Measurements from ENCODE around the gene PRDM4. TPM values are rescaled to one million over a fixed set of nuclear protein-coding genes. Genes with fewer than 3 reads are reported as not detected.
"Not testable (repeated sequence)": the region's sequence is repeated elsewhere in the genome, so short reads cannot be mapped to it uniquely, and the experiment has no call there.

PRDM4 gene
- total RNA-seq, 1 experiment from 2014 or later, result 28.1 TPM

DNA sequence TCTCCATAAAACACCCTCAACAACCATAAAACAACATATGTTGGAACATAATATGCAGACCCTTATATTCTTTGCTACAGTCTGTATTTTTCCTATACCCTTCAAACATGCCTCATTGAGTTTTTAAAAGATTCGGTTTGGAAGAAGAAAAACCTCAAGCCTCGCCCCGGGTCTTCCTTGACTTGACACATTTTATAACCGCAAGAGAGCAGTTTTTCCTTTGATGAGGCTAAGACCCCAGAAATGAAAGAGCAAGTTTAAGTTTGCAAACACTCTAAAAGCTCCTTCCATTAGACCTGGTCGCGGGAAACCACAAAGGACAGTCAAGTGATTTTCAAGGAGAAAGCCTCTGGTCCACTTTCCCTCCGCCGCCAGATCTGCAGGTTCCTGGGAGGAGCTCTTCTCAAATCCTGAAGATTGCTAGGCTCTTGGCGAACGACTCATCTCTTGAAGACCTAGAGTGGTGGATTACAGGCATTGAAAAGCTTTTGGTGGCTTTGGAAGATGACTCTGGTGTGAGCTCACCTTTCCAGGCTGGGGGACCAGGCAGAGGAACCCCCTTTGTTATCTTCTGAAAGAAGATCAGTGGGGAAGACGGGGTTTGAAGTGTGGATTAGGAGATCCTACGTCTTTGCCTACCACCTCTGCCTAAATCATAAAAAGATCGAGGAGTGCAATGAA is 13.6 kb upstream of the PRDM4 start, which contains the start of gene ASCL4:
ASCL4 (plus strand) TSS at position 356 of the 681 bp plus-strand sequence. CDS start 515 bp downstream, outside the sequence.
- DNase-seq (ENCODE audit: low spot score), result no peak

DNA sequence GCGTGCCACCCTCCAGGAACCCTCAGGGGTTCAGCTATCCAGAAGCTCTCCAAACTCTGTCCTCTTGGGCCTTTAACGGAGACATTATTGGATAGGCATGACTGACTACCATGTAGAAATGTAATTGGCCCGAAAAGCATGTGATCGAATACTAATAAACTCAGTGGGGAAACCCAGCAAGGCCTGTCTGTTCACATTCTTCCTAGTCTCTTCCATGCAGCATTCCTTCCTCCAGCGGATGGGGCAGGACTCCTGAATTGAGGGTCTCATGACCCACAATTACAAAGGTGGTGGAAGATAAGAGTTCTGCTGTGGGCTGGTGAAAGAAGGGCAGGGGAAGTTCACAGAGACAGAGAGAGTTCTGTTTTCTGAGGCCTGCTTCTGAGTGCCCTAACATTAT is 6.5 kb upstream of the PRDM4 start:
- DNase-seq (ENCODE audit: low spot score), result no peak

DNA sequence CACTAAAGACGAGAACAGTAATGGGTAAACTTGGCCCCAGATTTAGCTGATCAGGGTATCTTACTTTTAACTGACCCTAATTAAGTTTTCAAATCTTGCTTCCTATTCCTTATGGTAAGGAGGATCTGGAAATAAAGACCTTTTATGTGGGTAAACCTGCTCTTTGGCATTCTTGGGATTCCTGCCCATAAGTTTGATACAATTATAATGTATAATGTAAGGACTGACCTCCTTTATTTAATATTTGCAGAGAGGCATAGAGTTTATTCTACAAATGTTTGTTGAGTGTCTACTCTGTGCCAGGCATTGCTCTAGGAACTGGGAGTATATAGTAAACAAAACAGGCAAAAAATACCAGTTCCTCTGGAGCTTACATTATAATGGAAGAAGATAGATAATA is 4.4 kb upstream of the PRDM4 start:
- no peak for DNase-seq (ENCODE audit: low spot score)

DNA sequence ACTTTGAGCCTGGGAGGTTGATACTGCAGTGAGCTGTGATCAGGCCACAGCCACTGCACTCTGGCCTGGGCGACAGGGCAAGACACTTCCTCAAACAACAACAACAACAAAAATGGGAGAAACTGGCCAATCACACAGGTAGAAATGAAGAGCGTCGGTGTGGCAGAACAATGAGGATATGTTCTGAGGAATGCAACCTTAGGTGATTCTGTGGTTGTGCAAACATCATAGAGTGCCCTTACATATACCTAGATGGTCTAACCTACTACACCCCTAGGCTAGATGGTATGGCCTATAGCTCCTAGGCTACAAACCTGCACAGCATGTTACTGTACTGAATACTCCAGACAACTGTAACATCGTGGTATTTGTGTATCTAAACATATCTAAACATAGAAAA is 3.7 kb upstream of the PRDM4 start:
- DNase-seq (ENCODE audit: low spot score), result no peak

DNA sequence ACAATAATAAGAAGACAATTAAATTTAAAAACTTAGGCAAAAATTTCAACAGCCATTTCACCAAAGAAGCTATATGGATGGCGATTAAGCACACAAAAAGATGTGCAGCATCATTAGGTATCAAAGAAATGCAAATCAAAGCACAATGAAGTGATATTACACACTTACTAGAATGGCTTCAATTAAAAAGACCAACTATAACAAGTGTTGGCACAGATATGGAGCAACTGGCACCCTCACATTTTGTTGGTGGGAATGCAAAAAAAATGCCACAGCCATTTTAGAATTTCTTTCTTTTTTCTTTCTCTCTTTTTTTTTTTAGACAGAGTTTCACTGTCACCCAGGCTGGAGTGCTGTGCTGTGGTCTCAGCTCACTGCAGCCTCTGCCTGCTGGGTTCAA is 1.9 kb upstream of the PRDM4 start:
- no peak for DNase-seq (ENCODE audit: low spot score)

DNA sequence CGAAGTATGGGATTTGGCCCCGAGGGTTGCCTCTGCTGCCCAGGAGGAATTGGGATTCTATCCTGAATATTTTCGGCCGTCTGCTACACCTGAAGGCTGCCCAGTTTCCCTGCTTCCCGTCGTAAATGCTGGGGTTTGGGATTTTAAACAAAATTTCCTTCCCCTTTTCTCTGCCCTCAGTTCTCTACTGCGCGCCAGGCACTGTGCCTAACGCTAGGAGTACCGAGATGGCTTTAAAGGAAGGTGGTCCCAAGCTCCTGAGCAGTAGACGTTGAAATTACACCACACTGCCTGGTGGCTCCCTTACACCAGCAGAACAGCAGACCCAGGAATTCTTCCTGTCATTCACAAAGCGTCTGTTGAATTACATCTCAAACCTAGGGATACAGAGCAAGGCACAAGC is 566 bp upstream of the PRDM4 start:
- no peak for DNase-seq (ENCODE audit: low spot score)

DNA sequence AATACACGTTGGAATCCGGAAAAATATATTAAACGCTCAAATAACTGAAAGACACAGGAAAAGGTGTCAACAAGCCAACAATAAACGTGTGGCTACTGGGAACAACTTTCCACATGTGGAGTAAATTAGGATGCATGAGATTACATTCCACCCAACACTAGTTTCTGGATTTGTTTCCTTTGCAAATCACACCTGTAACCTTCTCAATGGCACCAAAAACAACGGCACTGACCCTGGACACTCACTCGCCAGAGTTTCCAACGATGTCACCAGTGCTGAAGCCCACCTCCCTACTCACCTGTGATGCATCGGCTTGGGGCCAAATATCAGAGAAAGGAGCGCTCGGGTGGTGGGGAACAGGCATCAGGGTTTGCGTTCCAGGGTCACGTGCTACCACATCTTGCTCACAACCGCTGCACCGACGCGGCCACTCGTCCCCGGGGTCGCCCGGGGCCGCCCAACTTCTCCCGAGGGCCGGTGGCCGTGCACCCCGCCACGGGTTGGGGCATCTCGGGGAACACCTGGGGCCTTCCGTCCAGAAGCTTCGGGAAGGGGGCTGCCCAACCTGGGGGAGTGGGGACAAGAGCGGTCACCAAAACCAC is 629 bp downstream of the PRDM4 start:
- DNase-seq (ENCODE audit: low spot score), result peak; percentile 33

DNA sequence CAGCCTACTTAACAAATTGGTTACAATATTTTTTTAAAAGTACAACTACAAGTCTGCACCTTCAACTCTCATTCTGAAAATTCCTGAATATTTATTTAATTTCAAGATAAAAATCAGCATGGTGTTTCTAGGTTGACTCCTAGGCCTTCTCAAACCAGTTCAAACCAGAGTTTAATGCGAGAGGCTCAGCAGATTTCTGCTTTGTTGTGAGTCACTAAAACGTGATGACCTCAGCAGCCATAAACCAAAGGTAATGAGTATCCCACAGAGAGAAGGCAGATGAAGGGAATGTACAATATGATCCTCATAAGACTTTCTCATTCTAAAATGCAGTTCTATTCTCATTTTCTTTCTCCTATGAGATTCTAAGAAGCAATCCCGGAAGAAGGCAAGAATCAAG is 1.5 kb downstream of the PRDM4 start:
- DNase-seq (ENCODE audit: low spot score), result peak; percentile 79

DNA sequence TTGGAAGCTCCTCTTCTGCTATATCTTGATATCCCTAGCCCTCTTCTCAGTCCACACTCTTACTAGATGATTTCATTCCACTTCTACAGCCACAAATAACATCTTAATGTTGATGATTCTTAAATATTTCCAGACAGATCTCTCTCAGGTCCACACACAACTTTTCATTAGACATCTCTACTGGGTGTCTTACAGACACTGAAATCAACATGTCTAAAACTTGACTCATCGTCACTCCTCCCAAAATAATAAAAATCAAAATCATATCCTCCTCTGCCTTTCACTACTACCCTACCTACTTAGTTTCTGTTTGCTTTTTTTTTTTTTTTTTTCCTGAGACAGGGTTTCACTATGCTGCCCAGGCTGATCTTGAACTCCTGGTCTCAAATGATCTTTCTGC is 11.9 kb downstream of the PRDM4 start:
- no peak for DNase-seq (ENCODE audit: low spot score)

DNA sequence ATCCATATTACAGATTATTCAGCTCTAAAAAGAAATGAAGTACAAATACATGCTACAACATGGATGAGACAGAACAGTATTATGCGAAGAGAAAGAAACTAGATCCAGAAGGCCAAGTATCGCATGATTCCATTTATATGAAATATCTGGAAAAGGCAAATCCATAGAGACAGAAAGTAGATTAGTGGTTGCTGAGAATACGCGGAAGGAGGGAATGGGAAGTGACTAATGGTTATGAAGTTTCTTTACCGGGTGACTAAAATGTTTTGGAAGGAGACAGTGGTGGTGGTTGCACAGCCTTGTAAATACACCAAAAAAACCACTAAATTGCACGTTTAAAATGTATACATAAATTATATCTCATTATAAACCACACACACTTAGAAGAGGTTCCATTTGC is 12.5 kb downstream of the PRDM4 start:
- DNase-seq (ENCODE audit: low spot score), result no peak

DNA sequence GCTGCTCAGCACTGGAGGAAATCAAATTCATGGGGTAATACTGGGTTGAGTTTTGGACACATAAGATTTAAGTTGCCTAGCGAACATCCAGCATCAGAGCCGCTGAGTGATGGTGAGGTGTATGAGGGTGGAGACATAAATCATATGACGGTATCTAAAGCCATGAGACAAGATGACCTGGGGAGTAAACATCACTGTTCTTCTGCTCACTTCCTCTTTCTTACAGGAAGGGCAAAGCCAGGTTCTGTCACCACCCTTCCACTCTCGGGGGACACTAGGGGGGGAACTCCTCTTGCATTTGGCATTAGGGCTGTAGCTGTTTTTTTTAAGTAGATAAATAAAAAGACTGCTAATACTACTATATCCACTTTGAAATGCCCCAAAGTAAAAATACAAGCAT is 24.0 kb downstream of the PRDM4 start:
- no peak for DNase-seq (ENCODE audit: low spot score)

DNA sequence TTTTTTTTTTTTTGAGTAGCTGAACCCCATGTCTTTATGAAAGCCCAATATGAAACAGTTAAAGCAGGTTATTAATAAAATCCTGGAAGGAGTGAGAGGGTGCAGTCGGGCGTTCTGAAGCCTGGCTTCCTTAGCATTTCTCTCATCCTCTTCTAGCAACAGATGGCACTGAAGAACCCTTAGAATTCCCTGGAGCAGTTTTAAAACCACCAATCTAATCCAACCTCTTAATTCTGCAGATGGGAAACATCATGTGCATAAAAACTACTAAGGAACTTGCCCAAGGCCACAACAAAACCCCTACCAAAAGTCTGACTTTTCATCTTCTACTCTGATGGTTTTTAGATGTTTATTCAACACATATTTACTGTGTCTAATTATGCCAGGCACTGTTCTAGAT is 25.2 kb downstream of the PRDM4 start:
- DNase-seq (ENCODE audit: low spot score), result no peak

DNA sequence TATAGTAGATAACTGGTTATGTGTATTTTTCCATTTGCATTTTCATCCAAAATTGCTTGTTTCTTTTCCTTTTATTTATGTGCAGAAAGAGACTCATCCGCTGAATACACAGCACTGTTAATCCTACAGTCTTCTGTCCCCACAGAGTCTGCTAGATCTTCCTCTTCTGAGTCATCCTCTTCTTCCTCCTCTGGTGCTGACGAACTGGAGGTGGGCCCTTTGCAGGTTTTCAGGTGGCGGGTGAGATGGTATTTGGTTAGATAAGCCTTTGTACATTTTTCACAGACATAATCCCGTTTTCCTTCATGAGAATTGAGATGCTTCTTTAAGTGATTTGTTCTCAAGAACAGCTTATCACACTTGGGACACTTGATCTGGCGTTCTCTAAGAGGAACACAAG is 26.8 kb downstream of the PRDM4 start:
- no peak for DNase-seq (ENCODE audit: low spot score)

DNA sequence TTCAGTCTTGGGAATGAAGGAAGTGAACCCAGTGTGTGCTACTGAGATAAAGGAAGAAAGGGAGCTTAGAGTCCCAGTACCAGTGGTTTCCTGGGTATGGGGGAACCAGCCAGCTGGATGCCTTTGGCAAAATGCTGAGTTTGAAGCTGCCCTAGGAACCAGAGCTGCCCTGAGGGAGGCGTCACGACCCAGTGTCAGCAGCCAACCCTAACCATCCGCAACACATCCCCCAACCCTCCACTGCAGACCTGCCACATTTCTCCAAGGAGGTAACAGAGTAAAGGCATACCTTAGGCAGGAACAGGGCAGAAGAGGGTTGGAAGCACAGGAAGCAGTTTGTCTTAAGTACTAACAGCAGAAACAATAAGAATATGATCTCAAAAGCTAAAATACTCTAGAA is 28.6 kb downstream of the PRDM4 start:
- no peak for DNase-seq (ENCODE audit: low spot score)

DNA sequence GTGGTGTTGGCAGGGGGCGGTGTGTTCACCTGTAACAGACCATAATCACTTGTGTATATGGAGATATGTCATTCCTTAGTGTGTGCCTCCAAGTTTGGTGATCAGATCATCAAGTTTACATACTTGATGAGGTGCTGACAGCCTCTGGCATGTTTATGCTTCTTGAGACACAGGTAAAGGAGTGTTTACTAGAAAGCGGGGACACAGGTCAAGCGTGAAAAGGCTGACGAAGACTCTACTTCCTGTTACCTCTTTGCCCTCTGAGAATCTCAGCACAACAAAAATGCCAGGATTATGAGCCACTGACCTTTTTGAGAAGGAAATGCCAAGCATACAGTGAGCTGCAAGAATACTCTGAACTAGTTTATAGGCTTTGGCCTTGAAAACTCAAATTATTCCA is 29.6 kb downstream of the PRDM4 start:
- peak; percentile 4 for DNase-seq (ENCODE audit: low spot score)

DNA sequence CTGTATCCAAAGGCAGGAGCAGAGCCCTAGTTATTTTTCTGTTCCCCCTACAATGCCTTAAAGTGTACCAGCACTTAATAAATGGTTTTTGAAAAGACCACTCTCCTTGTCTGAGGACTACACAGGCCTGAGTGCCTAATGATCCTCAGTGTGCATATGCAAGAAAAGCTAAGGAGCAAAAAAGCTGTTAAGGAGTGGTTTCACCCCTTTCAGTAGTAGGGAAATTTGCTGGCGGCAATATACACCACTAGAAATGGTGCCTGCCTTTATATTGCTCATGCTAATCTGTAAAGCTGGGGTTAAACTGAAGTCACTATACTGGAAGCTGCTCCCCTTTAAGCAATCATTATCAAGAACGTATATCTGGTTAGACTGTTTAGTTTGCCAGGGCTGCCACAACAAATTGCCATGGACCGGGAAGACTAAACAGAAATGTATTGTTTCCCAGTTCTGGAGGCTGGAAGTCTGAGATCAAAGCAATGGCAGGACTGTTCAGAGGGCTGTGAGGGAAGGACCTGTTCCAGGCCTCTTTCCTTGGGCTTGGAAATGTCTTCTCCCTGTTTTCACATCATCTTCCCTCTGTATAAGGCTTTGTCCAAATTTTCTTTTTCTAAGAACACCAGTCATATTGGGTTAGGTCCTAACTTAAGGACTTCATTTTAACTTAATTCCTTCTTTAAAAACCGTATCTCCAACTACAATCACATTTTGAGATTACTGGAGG is 30.2 kb downstream of the PRDM4 start:
- no peak for DNase-seq (ENCODE audit: low spot score)

DNA sequence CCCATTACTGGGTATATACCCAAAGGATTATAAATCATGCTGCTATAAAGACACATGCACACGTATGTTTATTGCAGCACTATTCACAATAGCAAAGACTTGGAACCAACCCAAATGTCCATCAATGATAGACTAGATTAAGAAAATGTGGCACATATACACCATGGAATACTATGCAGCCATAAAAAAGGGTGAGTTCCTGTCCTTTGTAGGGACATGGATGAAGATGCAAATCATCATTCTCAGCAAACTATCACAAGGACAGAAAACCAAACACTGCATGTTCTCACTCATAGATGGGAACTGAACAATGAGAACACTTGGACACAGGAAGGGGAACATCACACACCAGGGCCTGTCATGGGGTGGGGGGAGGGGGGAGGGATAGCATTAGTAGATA is 33.2 kb downstream of the PRDM4 start:
- DNase-seq (ENCODE audit: low spot score), result not testable (repeated sequence)

DNA sequence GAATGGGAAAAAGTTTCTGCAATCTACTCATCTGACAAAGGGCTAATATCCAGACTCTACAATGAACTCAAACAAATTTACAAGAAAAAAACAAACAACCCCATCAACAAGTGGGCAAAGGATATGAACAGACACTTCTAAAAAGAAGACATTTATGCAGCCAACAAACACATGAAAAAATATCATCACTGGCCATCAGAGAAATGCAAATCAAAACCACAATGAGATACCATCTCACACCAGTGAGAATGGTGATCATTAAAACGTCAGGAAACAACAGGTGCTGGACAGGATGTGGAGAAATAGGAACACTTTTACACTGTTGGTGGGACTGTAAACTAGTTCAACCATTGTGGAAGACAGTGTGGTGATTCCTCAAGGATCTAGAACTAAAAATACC is 33.6 kb downstream of the PRDM4 start:
- not testable (repeated sequence) for DNase-seq (ENCODE audit: low spot score)

DNA sequence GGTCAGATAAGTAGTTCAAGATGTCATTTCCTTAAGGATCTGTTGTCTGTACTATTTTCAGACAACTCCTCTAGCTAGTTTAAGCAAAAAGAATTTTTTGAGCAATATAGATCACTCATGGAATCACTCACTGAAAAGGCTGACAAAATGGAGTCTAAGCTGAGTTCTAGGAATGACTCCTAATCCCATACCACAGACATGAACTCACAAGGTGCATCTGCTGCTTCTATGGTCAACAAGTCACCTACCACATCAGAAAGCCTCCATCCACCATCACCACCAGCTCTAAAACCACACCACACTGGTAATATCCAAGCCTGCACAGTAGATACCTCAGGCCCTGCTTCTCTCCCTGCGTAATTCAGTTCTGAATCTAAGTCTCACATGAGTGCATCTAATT is 42.3 kb downstream of the PRDM4 start:
- DNase-seq (ENCODE audit: low spot score), result no peak

DNA sequence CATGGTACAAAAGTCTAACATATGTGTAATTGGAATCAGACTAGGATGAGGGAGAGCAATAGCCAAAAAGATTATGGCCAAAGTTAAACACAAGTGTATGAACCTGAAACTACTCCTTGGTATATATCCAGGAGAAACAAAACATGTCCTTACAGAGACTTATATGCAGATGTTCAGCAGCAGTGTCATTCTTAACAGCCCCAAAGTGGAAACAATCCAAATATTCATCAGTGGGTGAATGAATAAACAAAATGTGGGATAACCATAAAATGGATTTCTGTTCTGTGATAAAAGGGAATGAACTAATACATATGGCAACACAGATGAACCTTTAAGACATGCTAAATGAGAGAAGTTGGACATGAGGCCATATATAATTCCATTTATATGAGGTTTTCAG is 45.2 kb downstream of the PRDM4 start:
- DNase-seq (ENCODE audit: low spot score), result no peak

DNA sequence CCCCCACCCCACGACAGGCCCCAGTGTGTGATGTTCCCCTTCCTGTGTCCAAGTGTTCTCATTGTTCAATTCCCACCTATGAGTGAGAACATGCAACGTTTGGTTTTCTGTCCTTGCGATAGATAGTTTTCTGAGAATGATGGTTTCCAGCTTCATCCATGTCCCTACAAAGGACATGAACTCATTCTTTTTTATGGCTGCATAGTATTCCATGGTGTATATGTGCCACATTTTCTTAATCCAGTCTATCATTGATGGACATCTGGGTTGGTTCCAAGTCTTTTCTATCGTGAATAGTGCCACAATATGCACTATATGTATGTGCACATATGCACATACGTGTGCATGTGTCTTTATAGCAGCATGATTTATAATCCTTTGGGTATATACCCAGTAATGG is 55.4 kb downstream of the PRDM4 start:
- DNase-seq (ENCODE audit: low spot score), result not testable (repeated sequence)

DNA sequence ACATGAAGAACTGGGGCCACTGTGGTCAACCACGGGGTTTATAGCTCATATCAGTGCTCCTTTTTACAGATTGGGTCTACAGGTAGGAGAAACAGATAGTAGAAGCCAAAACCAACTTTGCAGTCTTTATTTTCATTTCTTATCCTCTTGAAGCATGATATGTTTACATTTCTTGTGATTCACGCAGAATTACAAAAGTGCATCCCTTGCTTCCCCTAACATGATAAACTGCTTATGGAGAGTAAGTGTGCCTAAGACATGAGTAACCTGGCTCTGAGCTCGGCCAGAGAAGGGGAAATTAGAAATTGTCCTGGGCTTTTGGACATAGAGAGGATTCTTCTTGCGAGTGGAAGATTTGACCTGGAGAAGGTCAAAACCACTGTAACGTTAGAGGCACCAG is 56.9 kb downstream of the PRDM4 start:
- DNase-seq (ENCODE audit: low spot score), result no peak

DNA sequence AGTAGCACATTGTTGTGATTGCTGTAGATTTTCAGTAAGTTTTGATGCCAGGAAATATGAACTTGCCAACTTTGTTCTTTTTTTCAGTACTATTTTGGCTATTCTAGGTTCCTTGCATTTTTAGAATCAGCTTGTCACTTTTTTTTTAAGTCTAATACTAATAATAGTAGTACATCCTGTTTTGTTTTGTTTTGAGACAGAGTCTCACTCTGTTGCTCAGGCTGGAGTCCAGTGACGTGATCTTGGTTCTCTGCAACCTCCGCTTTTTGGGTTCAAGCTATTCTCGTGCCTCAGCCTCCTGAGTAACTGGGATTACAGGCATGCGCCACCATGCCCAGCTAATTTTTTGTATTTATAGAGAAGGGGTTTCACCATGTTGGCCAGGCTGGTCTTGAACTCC is 58.8 kb downstream of the PRDM4 start:
- DNase-seq (ENCODE audit: low spot score), result no peak
